ENCODE results near the gene TFIP11.

TFIP11 gene

GRCh38 chr22:26476705-26477340 is 35.5 kb downstream of the TFIP11 start:
- peak; percentile 80 for DNase-seq

- peak; percentile 32 for DNase-seq
Measured at GRCh38 chr22:26474682-26475081, 37.6 kb downstream of the TFIP11 start.

GRCh38 chr22:26471522-26471921 is 40.8 kb downstream of the TFIP11 start:
- peak; percentile 80 for DNase-seq

- DNase-seq, result no peak
Measured at GRCh38 chr22:26470807-26471206, 41.5 kb downstream of the TFIP11 start.

- DNase-seq, result no peak
Measured at GRCh38 chr22:26466196-26466595, 46.1 kb downstream of the TFIP11 start.

GRCh38 chr22:26464312-26464711 is 48.0 kb downstream of the TFIP11 start:
- peak; percentile 84 for DNase-seq

GRCh38 chr22:26463688-26464087 is 48.6 kb downstream of the TFIP11 start:
- DNase-seq, result no peak

GRCh38 chr22:26463101-26463661 is 49.1 kb downstream of the TFIP11 start:
- DNase-seq, result no peak

GRCh38 chr22:26462641-26463040 is 49.6 kb downstream of the TFIP11 start:
- no peak for DNase-seq

GRCh38 chr22:26462051-26462450 is 50.2 kb downstream of the TFIP11 start:
- no peak for DNase-seq

GRCh38 chr22:26461188-26461810 is 51.0 kb downstream of the TFIP11 start:
- peak; percentile 48 for DNase-seq

- no peak for DNase-seq
Measured at GRCh38 chr22:26460202-26460601, 52.1 kb downstream of the TFIP11 start.

GRCh38 chr22:26457661-26458272 is 54.5 kb downstream of the TFIP11 start:
- DNase-seq, result no peak

GRCh38 chr22:26453812-26454500 is 58.3 kb downstream of the TFIP11 start:
- no peak for DNase-seq

- no peak for DNase-seq
Measured at GRCh38 chr22:26453216-26453615, 59.1 kb downstream of the TFIP11 start.

GRCh38 chr22:26452236-26453016 is 59.8 kb downstream of the TFIP11 start:
- DNase-seq, result no peak

- DNase-seq, result no peak
Measured at GRCh38 chr22:26450453-26451185, 61.7 kb downstream of the TFIP11 start.

GRCh38 chr22:26448941-26449340 is 63.3 kb downstream of the TFIP11 start:
- no peak for DNase-seq

GRCh38 chr22:26448334-26448733 is 63.9 kb downstream of the TFIP11 start:
- no peak for DNase-seq

- DNase-seq, result no peak
Measured at GRCh38 chr22:26447584-26448329, 64.5 kb downstream of the TFIP11 start.
